HG03280 (cell line): ENCODE results near the gene ADAT1.

Source experiments
- ATAC-seq: cut with Tn5 transposase; IDR thresholded peaks from one replicate; pipeline ENCODE4 v1.9.1; 2021; ENCODE audit warnings: mild to moderate bottlenecking, moderate library complexity; ENCODE audit not compliant: unreplicated experiment

ADAT1 gene

GRCh38 chr16:75578212-75578611 is 44.9 kb downstream of the ADAT1 start:
- ATAC-seq, result no peak

- no peak for ATAC-seq
Measured at GRCh38 chr16:75576384-75576811, 46.7 kb downstream of the ADAT1 start.

GRCh38 chr16:75575958-75576357 is 47.1 kb downstream of the ADAT1 start:
- ATAC-seq, result no peak

GRCh38 chr16:75573955-75574354 is 49.1 kb downstream of the ADAT1 start:
- no peak for ATAC-seq

GRCh38 chr16:75572864-75573542 is 50.1 kb downstream of the ADAT1 start:
- no peak for ATAC-seq

- ATAC-seq, result no peak
Measured at GRCh38 chr16:75570396-75571065, 52.5 kb downstream of the ADAT1 start.

GRCh38 chr16:75567911-75568310 is 55.2 kb downstream of the ADAT1 start:
- no peak for ATAC-seq

- ATAC-seq, result peak; percentile 3
Measured at GRCh38 chr16:75566758-75567255, 56.3 kb downstream of the ADAT1 start.

- ATAC-seq, result peak; percentile 73
Measured at GRCh38 chr16:75566040-75566757, 56.9 kb downstream of the ADAT1 start, which contains the start of gene GABARAPL2. Gene GABARAPL2, plus strand, starts transcription at chr16:75566379. Its CDS starts 108 bp downstream, at chr16:75566487.

GRCh38 chr16:75565640-75566039 is 57.4 kb downstream of the ADAT1 start:
- ATAC-seq, result peak; percentile 6

- ATAC-seq, result no peak
Measured at GRCh38 chr16:75559564-75560372, 63.3 kb downstream of the ADAT1 start.

- ATAC-seq, result no peak
Measured at GRCh38 chr16:75558846-75559401, 64.2 kb downstream of the ADAT1 start.

- ATAC-seq, result no peak
Measured at GRCh38 chr16:75556431-75556950, 66.6 kb downstream of the ADAT1 start.

GRCh38 chr16:75555707-75556430 is 67.2 kb downstream of the ADAT1 start, which contains the start of gene TMEM231:
Gene TMEM231, minus strand, starts transcription at chr16:75556252. Its CDS starts 43 bp downstream, at chr16:75556209.
- peak; percentile 98 for ATAC-seq

- peak; percentile 14 for ATAC-seq
Measured at GRCh38 chr16:75555213-75555706, 67.8 kb downstream of the ADAT1 start.

GRCh38 chr16:75552951-75553350 is 70.1 kb downstream of the ADAT1 start:
- ATAC-seq, result no peak

- ATAC-seq, result no peak
Measured at GRCh38 chr16:75550211-75550662, 72.8 kb downstream of the ADAT1 start.
